GM18526 (cell line): ENCODE measurements around the gene GARIN5B.
A peak's percentile ranks its signal among the peaks of the same experiment; 100 is the strongest.

Experiments
- POLR2A ChIP-seq: IDR thresholded peaks from 3 replicates; pipeline ENCODE4 v1.6.1; 2011; ENCODE audit not compliant: insufficient read length; ENCODE audit errors: extremely low read depth

GARIN5B gene

DNA sequence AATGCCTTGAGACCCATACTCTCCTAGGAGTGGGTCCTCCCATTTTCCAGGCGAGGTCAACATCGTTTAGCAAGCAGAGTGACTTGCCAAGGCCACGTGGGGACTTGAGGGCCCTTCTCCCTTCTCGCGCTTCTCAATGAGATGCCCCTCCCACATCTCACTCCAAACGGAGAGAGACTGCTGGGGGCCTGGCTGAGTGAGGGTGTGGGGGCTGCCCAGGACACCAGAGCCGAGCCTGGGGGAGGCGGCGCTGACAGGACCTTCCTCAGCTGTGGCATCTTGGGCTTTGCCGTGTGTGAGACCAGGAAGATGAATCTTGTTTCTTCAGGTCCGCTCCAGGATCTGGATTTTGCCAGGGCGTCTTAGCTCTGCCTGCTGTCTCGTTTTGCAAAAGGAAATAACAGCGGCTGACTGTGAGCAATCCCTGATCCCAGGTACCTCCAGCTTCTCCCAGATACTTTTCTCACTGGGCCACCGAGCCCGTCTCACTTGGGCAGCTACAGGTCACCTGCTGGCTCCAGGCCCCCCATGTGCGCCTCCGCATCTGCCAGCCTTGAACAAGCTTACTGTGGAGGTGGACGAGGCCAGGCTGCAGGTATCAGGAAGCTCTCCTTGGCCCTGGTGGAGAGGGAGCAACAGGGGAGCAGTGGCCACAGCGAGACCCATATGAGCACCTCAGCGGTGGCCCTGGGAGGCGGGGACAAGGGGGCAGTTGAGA, 14.6 kb downstream of the GARIN5B start:
- no peak for TF ChIP-seq POLR2A

DNA sequence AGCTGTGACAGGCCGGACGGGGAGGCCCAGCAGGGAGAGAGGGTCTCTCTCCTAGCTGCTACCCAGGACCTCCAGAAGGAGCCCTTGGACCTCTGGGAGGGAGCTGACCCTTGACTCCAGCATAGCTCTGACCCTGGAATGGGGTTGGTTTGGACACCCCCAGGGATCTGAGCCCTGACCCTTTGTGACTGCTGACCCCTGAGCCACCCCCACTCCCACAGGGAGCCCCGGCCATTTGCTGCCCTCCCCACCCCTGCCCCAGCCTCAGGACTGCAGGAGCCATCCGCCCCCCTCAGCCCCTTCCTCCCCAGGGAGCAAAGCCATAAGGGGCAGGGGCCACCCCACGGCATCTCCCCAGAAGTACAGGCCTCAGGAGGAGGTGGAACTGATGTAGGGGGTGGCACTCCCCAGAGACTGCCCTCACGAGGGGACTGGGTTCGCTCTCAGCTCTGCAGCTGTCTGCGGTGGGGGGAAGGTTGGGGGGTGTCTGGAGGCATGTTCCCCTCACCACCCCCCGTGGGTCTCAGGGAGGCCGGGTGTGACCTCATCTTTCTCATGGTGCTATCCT, 15.5 kb downstream of the GARIN5B start:
- TF ChIP-seq POLR2A: no peak

DNA sequence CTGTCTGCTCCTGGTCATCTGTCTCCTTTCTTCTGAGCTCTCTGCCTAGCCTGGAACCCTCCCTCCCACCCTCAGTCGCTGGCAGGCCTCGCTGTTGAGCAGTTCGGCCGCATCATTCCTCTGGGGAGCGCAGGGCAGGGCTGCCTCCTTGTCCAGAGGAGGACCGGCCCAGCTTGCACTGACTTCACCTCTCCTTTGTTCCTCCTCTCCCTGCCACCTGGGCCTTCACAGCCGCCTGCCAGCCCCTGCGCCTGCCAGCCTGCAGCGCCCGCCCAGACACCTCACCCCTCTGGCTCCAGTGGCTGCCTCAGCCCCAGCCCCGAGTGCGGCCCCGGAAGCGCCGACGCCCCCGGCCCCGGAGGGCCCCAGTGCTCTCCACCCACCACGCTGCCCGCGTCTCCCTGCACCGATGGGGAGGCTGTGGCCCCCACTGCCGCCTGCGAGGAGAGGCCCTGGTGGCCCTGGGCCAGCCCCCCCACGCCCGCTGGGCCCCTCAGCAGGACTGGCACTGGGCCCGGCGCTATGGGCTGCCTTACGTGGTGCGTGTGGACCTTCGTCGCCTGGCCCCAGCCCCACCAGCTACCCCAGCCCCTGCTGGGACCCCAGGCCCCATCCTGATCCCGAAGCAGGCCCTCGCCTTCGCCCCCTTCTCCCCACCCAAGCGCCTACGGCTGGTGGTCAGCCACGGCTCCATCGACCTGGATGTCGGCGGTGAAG, 16.2 kb downstream of the GARIN5B start:
- no peak for TF ChIP-seq POLR2A

DNA sequence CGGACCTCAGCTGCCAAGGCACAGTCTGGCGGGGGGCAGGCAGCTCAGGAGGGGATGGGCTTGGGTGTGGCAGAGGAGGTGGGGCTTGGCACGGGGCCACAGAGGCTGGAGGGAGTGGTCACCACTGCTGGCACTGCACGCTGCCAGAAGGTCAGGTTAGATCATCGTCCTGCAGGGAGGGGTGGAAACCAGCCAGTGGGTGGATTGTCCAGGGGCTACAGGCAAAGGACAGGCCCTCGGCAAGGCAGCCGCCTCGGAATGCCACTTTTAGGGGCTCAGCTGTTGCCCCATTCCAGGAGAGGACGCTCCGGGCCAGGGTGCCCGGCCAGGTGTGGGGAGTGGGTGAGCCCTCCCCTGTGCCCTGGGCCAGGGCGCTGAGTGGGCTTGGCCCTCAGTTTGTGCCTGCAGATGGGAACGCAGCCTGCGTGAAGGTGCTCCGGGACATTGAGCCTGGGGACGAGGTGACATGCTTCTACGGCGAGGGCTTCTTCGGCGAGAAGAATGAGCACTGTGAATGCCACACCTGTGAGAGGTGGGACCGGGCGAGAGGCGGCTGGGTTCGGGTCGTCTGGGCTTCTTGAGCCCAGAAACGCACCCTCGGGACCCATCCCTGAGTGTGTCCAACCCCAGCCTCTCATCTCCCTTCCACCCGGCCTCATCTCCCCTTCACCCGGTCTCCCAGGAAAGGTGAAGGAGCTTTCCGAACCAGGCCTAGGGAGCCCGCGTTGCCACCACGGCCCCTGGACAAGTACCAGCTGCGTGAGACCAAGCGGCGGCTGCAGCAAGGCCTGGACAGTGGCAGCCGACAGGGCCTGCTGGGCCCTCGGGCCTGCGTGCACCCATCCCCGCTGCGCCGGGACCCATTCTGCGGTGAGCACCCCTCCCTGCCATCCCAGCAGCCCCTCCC, 17.0 kb downstream of the GARIN5B start:
- TF ChIP-seq POLR2A: no peak

DNA sequence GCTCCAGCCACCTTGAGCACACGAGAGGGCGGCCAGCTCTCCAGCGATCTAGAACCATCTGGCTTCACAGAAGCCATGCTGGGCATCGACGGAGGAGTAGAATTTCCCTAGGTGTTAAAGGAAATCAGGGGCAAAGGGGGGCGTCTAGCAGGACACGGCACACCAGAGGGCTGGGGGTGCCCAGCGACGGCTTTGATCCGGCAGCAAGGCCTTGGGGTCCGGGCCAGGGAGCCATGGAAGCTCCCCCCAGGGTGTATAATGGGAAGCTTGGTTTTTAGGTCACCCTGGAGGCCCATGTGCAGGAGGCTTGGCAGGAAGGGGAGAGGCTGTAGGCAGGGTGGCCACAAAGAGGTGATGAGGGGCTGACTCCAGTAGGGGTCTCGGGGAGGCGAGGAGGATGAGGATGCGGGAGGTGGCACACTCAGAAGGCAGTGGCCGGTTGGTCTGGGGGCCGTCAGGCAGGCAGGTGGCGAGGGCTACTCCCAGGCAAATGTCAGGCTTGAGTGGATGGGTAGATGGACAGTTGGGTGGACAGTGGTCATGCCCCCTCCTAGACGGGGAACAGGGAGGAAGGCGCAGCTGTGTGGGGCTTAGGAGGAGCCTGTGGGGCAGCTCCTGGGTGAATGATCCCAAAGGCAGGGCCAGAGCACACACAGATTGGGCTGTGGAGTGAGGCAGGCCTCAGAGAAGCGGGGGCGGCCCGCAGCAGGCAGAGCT, 17.8 kb downstream of the GARIN5B start:
- no peak for TF ChIP-seq POLR2A

DNA sequence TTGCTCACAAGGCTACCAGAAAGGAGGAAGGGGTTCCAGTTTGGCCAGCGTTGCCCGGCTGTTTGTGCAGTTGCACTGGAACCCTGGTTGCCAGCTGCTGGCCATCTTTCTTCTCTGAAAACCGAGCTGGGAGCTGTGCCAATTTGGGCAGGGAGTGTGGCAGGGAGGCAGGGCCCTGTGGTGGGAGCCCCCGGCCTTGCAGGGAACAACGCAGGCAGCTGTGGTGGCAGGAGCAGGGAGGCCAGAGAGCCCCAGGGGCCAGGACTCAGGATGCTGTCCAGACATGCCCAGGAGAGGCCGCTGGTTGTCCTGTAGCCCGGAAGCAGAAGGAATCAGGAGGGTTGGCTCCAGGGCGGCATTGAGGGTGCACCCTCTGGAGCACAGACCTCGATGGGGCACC, 18.6 kb downstream of the GARIN5B start:
- no peak for TF ChIP-seq POLR2A

DNA sequence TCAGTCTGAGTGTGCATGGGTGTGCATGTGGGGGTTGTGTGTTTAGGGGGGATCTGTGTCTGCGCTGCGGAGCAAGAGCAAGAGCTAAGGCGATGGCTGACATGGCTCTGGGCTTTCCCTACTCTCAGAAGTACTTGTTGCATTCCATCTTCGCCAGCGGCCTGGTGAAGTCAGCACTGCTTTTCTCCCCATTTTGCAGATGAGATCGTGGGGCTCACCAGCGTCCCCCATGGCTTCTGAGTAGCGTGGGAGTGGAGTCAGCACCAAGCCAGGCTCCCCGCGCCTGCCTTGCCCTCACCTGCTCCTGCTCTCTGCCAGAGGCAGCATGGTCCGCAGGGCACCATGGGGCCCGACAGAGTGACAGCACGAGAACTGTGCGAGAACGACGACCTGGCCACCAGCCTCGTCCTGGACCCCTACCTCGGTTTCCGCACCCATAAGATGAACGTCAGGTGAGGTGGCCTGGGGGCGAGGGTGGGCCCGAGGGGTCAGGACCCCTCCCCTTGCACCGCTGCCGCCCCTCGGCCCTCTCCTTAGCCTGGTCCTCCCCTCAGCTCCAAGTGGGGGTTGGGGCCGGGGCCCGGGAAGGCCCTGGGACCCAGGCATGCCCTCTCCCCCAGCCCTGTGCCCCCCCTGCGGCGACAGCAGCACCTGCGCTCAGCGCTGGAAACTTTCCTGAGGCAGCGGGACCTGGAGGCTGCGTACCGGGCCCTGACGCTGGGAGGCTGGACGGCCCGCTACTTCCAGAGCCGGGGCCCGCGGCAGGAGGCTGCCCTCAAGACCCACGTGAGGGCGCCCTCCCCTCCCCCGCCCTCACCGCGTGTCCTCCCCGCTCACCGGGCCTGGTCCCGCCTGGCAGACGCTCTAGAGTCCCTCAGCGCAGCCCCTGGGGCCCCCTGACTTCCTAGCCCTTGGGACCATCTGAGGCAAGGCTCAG, 21.2 kb downstream of the GARIN5B start:
- no peak for TF ChIP-seq POLR2A

DNA sequence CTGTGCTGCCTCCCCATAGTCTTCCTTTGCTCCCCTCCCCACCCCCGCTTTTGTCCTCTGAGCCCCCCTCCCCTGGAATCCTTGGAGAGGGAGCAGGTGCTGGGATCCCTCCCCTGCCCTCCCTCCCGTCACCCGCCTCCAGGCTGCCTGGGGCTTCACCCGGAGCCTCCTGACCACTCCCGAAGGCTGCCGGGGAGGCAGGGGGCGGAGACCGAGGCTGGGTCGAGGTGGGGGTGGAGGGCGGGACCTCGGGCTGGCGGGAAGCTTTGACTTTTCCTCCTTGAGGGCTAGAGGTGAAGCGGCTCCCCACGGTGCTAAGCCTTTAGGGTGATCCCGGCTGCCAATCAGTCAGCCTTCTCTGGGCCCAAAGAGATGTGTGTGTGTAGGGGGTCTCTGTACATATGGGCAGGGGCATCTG, 21.9 kb downstream of the GARIN5B start:
- no peak for TF ChIP-seq POLR2A

DNA sequence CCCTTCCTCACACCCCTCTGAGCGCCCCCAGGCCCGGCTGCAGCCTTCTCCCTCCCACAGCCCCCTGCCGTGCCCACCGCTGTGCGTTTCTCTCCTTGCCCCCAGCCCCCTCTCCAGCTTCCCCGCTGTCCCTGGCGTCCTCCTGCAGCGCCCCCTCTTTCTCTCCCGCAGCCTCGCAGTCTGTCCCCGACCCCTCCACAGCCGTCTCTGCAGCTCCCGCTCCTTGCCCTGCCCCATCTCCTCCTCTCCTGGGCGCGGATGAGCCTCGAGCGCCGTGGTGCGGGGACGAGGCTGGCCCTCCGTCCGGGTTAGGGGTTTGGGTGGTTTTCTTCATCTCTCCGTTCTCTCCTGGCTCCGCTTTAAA, 22.3 kb downstream of the GARIN5B start:
- TF ChIP-seq POLR2A: no peak

DNA sequence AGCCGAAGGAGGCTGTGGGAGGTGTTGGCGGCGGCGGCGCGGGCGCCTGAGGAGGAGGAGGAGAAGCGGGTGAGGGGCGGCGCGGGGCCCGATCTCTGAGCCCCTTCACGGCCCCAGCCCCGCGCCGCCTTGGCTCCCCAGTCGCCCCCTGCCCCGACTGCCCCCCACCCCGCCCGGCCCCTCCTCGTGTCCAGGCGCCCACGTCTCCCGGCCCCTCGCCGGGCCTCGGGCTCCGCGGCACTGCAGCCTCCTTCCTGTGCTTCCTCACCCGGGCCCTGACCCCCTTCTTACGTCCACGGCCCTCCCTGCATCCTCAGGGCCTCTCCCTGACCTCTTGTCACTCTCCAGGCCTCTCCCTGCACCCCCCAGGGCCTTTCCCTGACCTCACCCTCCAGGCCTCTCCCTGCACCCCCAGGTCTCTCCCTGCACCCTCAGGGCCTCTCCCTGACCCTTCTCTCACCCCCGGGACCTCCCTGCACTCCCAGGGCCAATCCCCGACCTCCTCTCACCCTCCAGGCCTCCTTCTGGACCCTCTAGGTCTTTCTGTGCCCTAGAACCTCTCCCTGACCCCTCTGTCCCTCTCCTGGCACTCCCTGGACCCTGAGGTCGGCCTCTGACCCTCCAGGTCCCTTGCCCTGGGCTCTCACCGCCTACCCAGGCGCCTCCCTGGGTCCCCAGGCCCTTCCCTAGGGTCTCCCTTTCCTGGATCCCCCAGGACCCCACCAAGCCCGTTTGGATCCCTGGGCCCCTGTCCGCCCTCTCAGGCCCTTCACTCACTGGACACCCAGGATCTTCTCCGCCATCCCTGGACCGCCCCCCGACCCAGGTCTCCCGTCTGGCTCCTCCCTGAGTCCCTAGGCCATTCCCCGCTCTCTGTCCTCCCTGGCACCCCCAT, 22.9 kb downstream of the GARIN5B start:
- peak; percentile 69 for TF ChIP-seq POLR2A

DNA sequence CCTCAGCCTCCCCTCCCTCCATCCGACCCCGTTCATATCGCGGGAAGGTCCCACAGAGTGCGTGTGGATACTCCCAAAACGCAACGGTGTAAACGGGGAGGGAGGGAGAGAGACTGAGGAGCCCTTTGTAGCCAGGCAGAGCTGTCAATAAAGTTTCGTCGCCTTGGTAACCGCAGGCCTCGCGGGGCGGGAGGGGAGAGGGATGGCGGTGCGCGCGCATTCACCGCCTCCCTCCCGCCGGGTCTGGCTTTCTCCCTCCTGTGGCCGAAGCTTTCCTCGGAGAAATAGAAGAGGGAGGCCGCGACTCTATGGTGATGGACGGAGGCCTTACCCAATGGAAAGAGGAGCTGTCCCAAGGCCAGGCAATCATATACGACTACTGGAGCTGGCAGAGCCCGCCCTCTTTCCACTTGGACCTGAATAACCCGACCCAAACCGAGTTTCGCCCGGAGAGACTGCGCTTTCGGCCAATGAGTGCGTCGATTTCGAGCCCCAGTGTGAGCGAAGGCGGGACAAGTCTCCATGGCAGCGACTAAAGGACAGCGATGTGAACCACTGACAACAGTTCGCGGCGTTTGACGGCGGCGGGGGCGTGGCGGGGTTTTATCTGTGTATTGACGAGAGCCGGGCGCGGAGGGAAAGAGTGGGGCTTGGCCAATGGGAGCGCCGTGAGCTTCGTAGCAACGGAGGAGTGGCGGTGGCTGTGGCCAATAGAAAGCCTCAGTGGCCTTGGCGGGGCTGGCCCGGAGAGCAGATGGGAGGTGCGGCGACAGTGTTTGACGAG, 23.8 kb downstream of the GARIN5B start, which contains the start of gene KMT5C:
KMT5C (plus strand) TSS at position 772 of the 784 bp plus-strand sequence. CDS start 2,061 bp downstream, outside the sequence.
- TF ChIP-seq POLR2A: peak; percentile 2

DNA sequence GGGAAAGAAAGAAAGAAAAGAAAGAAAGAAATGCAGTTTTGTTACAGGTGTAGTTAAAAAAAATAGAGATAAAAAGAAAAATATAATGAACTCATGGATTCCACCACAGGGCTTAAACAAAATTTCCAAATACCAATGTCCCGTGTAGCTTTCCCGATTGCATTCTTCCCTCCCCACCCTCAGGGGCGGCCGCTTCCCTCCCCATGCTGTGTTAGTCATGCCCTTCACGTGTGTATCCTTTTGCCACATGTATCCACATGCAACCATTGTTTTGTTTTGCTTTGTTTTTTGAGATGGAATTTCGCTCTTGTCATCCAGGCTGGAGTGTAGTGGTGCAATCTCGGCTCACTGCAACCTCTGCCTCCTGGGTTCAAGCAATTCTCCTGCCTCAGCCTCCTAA, 27.0 kb downstream of the GARIN5B start:
- TF ChIP-seq POLR2A: no peak
